NCI-H2107 treated with DMSO at 0.1 percent for 48 hours (cell line): ENCODE data around the gene OR5L2.
"Not testable (repeated sequence)": the region's sequence is repeated elsewhere in the genome, so short reads cannot be mapped to it uniquely, and the experiment has no call there.

ENCODE experiments used
- DNase-seq: peaks from one replicate; lab custom pipeline; 2025; ENCODE audit not compliant: unreplicated experiment; lab: John Stamatoyannopoulos, UW

OR5L2 gene

GRCh38 chr11:55826919-55827318 is at the start of gene OR5L2:
OR5L2 (plus strand) TSS chr11:55827219; CDS start chr11:55827219, 0 bp downstream.
- no peak for DNase-seq

GRCh38 chr11:55791606-55792005 is 35.4 kb upstream of the OR5L2 start:
- no peak for DNase-seq

GRCh38 chr11:55793321-55793720 is 33.7 kb upstream of the OR5L2 start:
- DNase-seq = no peak

- DNase-seq = no peak
These were observed 31.8 kb upstream of the OR5L2 start, which contains the start of gene OR5D14 for GRCh38 chr11:55795256-55795655. OR5D14 (plus strand) TSS chr11:55795556; CDS start chr11:55795556, 0 bp downstream.

- DNase-seq = no peak
These were observed 20.8 kb upstream of the OR5L2 start for GRCh38 chr11:55806248-55806647.

GRCh38 chr11:55811067-55811466 is 16.0 kb upstream of the OR5L2 start, which contains the start of gene OR5L1:
OR5L1 (plus strand) TSS chr11:55811367; CDS start chr11:55811467, 100 bp downstream.
- DNase-seq = no peak

GRCh38 chr11:55819330-55819729 is 7.7 kb upstream of the OR5L2 start, which contains the start of gene OR5D18:
OR5D18 (plus strand) TSS chr11:55819630; CDS start chr11:55819630, 0 bp downstream.
- DNase-seq = no peak

GRCh38 chr11:55838452-55838851 is 11.4 kb downstream of the OR5L2 start, which contains the start of gene OR5D16:
OR5D16 (plus strand) TSS chr11:55838752; CDS start chr11:55838752, 0 bp downstream.
- no peak for DNase-seq

- DNase-seq = no peak
These were observed 20.4 kb downstream of the OR5L2 start for GRCh38 chr11:55847453-55847852.

- DNase-seq = no peak
These were observed 22.0 kb downstream of the OR5L2 start for GRCh38 chr11:55849037-55849436.

- no peak for DNase-seq
These were observed 25.1 kb downstream of the OR5L2 start for GRCh38 chr11:55852141-55852540.

- DNase-seq = no peak
These were observed 27.7 kb downstream of the OR5L2 start for GRCh38 chr11:55854704-55855103.

GRCh38 chr11:55867354-55867753 is 40.3 kb downstream of the OR5L2 start:
- DNase-seq = not testable (repeated sequence)

GRCh38 chr11:55872731-55873130 is 45.7 kb downstream of the OR5L2 start:
- DNase-seq = not testable (repeated sequence)

GRCh38 chr11:55873146-55873545 is 46.1 kb downstream of the OR5L2 start:
- not testable (repeated sequence) for DNase-seq
